Islet of Langerhans (tissue), 1 donor: ENCODE data around the gene CHRNA5.

Experiments
- FAIRE-seq: peaks from one replicate; lab custom pipeline; 2011; peaks lifted over from hg19 to GRCh38; lab: Jason Lieb, UNC

CHRNA5 gene

GRCh38 chr15:78640527-78641101 is 75.3 kb downstream of the CHRNA5 start:
- FAIRE-seq = no peak

DNA sequence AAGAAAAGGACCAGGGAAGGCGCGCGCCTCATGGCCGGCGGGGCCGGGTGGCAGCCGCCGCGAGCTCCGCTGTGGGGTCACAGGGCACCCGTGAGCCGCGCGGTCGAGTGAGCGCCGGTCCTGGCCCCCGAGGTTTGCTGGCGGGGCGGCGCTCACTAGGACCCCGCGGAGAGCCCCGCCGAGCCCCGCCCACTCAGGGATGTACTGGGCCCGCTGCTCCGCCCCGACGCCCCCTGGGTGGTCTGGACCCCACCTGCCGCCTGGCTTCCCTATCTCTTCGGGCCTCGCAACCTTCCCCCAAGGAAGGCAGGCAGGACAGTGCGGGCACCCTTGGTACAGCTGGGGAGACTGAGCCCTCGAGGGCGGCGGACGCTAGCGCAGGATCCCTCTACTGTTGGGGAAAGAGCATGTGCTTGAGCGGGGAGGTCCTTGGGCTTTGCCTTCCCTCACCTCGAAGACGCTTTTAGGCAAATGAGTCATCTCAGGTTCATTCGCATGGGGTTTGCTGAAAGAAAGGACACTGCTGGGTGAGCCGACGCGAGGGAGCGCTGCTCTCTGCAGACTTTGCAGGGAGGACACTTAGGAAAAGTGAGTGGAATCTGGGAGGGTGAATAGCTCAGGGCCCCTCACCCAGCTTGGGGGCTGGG is 75.9 kb downstream of the CHRNA5 start, which contains the start of gene CHRNB4:
TSS of gene CHRNB4 (minus strand) at position 109 of the 647 bp plus-strand sequence. CDS start at position 32, 77 bp downstream.
- FAIRE-seq = no peak

GRCh38 chr15:78641749-78642275 is 76.5 kb downstream of the CHRNA5 start:
- no peak for FAIRE-seq

- no peak for FAIRE-seq
Observed at GRCh38 chr15:78642331-78642730, 77.0 kb downstream of the CHRNA5 start.
